BJ (cell line): ENCODE data around the gene LCA5L. TPM values are rescaled to one million over a fixed set of nuclear protein-coding genes. Genes with fewer than 3 reads are reported as not detected.

Experiments
- CTCF ChIA-PET: fragments of 350-600 bp; formaldehyde crosslinking; extraction: SDS; loops from one replicate; lab custom pipeline; 2021; ENCODE audit warnings: antibody characterized with exemption, inconsistent platforms; lab: Yijun Ruan, JAX
- POLR2A ChIA-PET: fragments of 300-600 bp; sonication (Branson Sonifier 250); formaldehyde crosslinking; extraction: SDS; loops from one replicate; lab custom pipeline; 2021; ENCODE audit warnings: antibody characterized with exemption; lab: Charles Lee
- DNase-seq: peaks from one replicate; pipeline ENCODE4 v3.0.0-alpha.2; 2011; ENCODE audit warnings: low read depth
- H3K27me3 ChIP-seq: 2 replicates; pipeline ENCODE4 v1.6.0; 2011; ENCODE audit warnings: low read length; ENCODE audit not compliant: control insufficient read depth, insufficient read depth
- H3K36me3 ChIP-seq: 2 replicates; pipeline ENCODE4 v1.5.1; 2011; ENCODE audit warnings: low read length; ENCODE audit not compliant: control insufficient read depth, insufficient read depth
- H3K4me3 ChIP-seq: 2 replicates; pipeline ENCODE4 v1.5.1; 2011; ENCODE audit warnings: low read depth, mild to moderate bottlenecking, control low read depth, low read length
- CTCF ChIP-seq: IDR thresholded peaks from 2 replicates; pipeline ENCODE4 v1.5.1; 2011; ENCODE audit warnings: low read depth, mild to moderate bottlenecking, control low read depth, inconsistent platforms, low read length, moderate library complexity; ENCODE audit not compliant: insufficient read depth
- polyA plus RNA-seq: library from polyadenylated mRNA; depleted of rRNA; stranded (reverse); fragments of >200 nt; gene quantifications from 2 replicates; pipeline ENCODE4 v1.2.3, GENCODE V29; 2011

LCA5L gene
- polyA plus RNA-seq, 1 experiment = 0.69 TPM

- H3K27me3 ChIP-seq = no peaks in the 10 kb centered on the region
- no peak overlapping the region for H3K4me3 ChIP-seq
- DNase-seq = no peak
- no peak for TF ChIP-seq CTCF
- POLR2A ChIA-PET = no interaction called here
- CTCF ChIA-PET = no interaction called here
- no peaks in the 10 kb centered on the region for H3K36me3 ChIP-seq
These were observed 17.7 kb upstream of the LCA5L start for GRCh38 chr21:39463308-39463707.

- no peaks in the 10 kb centered on the region for H3K36me3 ChIP-seq
- DNase-seq = no peak
- no peak for TF ChIP-seq CTCF
- ChIA-PET CTCF (interaction anchor here (1.0 kb wide), 1 partner anchor 57 kb away, joined by 3 read pairs; no protein-coding TSS in a partner anchor), POLR2A (no interaction called here)
- no peaks in the 10 kb centered on the region for H3K27me3 ChIP-seq
- no peak overlapping the region for H3K4me3 ChIP-seq
These were observed 15.8 kb upstream of the LCA5L start for GRCh38 chr21:39461419-39461818.

GRCh38 chr21:39456665-39457064 is 11.1 kb upstream of the LCA5L start:
- Histone ChIP-seq H3K27me3 (0 out of 2 replicates have a peak, but pooled peaks cover 1% of the 10 kb centered on the region), H3K36me3 (no peaks in the 10 kb centered on the region), H3K4me3 (no peak overlapping the region)
- POLR2A ChIA-PET = no interaction called here
- TF ChIP-seq CTCF = 0 out of 2 replicates have a peak, but pooled peaks have one; percentile 21
- CTCF ChIA-PET = no interaction called here
- DNase-seq = no peak

- H3K27me3 ChIP-seq = 0 out of 2 replicates have a peak, but pooled peaks cover 1% of the 10 kb centered on the region
- CTCF ChIA-PET = no interaction called here
- no peak overlapping the region for H3K4me3 ChIP-seq
- DNase-seq = no peak
- no peaks in the 10 kb centered on the region for H3K36me3 ChIP-seq
- POLR2A ChIA-PET = no interaction called here
- TF ChIP-seq CTCF = no peak
These were observed 9.5 kb upstream of the LCA5L start for GRCh38 chr21:39454949-39455668.

- Histone ChIP-seq H3K4me3 (no peak overlapping the region), H3K36me3 (no peaks in the 10 kb centered on the region), H3K27me3 (peaks cover 1% of the 10 kb centered on the region; the same call in 1 of the 2 replicates)
- DNase-seq = no peak
- ChIA-PET POLR2A (no interaction called here), CTCF (interaction anchor here (1.1 kb wide), 1 partner anchor 12 kb away, joined by 3 read pairs; no protein-coding TSS in a partner anchor)
- no peak for TF ChIP-seq CTCF
These were observed 8.1 kb upstream of the LCA5L start for GRCh38 chr21:39453571-39454179.
